ENCODE measurements around the gene PRR18. TPM values are rescaled to one million over a fixed set of nuclear protein-coding genes. Genes with fewer than 3 reads are reported as not detected.

Gene PRR18
- total and polyA plus RNA-seq, 2 of the 13 experiments (the other 11 are each of a cell fraction or from before 2014, with no cell fraction given) = 0.04 TPM

DNA sequence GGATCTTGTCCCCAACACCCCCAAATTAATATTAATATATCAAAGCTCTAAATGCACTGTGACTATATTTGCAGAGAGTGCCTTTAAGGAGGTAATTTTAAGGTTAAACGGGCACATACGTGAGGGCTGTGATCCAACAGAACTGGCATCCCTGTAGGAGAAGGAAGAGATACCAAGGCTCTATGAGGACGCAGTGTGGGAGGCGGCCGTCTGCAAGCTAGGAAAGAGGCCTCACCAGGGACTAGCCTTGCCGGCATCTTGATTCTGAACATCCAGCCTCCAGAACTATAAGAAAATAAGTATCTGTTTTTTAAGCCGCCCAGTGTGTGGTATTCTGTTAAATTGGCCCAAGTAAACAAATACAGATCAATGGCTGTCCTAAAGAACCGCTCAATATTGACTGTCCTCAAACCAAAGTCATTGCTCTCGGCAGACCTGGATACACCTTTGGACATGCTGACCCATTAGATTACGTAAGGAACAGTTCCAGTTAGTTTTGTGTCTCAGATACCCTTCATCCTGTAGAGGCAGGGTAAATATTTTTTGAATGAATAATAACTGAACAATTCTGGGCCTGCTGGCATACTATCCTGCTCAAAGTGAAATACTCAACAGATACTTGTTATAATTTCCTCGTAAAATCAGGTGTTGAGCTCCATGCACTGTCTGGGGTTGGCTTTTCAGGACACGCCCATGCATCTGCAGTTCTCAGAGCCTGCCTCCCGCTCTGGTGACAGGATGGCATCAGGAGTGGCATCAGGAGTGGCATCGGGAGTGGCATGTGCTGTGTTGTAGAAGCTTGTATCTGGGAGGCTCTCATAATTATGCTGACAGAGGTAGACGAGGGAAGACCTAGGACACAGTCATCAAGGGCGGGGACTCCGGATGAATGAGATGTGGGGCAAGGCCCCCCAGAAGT, 6.3 kb downstream of the PRR18 start (continued):
- TF ChIP-seq, protein P1, sequence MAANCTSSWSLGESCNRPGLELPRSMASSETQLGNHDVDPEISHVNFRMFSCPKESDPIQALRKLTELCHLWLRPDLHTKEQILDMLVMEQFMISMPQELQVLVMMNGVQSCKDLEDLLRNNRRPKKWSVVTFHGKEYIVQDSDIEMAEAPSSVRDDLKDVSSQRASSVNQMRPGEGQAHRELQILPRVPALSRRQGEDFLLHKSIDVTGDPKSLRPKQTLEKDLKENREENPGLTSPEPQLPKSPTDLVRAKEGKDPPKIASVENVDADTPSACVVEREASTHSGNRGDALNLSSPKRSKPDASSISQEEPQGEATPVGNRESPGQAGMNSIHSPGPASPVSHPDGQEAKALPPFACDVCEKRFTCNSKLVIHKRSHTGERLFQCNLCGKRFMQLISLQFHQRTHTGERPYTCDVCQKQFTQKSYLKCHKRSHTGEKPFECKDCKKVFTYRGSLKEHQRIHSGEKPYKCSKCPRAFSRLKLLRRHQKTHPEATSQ (CRISPR knock-in tag; IDR thresholded peaks at IDR 0.05; ENCODE audit: borderline replicate concordance) = no peak
- TF ChIP-seq JUNB (CRISPR knock-in tag; IDR thresholded peaks at IDR 0.05; ENCODE audit: borderline replicate concordance) (0 out of 2 replicates have a peak, but pooled peaks have one; percentile 51), FOXO1 (CRISPR knock-in tag; IDR thresholded peaks at IDR 0.05) (peak; percentile 69; the same call in 1 of the 2 replicates), SMYD3 (CRISPR knock-in tag; IDR thresholded peaks at IDR 0.05) (no peak), TEAD3 (CRISPR knock-in tag; optimal IDR thresholded peaks at IDR 0.05; ENCODE audit: borderline replicate concordance) (peak; percentile 61), ESRRA (CRISPR knock-in tag; IDR thresholded peaks at IDR 0.05; ENCODE audit: low read depth) (peak; percentile 59; the same call in 1 of the 2 replicates), SALL1 (CRISPR knock-in tag; IDR thresholded peaks at IDR 0.05) (peak; percentile 31; the same call in 1 of the 2 replicates), RXRA (CRISPR knock-in tag; IDR thresholded peaks at IDR 0.05) (peak; percentile 31; the same call in 1 of the 2 replicates), ZNF496 (CRISPR knock-in tag; IDR thresholded peaks at IDR 0.05; ENCODE audit: insufficient replicate concordance) (no peak), PPARG (CRISPR knock-in tag; conservative IDR thresholded peaks at IDR 0.05) (peak; percentile 69; the same call in 1 of the 2 replicates), BCL6 (CRISPR knock-in tag; IDR thresholded peaks at IDR 0.05) (peak; percentile 83), PHF8 (CRISPR knock-in tag; IDR thresholded peaks at IDR 0.05) (no peak)
- TF ChIP-seq, protein P2, sequence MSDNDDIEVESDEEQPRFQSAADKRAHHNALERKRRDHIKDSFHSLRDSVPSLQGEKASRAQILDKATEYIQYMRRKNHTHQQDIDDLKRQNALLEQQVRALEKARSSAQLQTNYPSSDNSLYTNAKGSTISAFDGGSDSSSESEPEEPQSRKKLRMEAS (IDR thresholded peaks at IDR 0.05) = 0 out of 2 replicates have a peak, but pooled peaks have one; percentile 18
- TF ChIP-seq, protein P3, sequence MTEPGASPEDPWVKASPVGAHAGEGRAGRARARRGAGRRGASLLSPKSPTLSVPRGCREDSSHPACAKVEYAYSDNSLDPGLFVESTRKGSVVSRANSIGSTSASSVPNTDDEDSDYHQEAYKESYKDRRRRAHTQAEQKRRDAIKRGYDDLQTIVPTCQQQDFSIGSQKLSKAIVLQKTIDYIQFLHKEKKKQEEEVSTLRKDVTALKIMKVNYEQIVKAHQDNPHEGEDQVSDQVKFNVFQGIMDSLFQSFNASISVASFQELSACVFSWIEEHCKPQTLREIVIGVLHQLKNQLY (CRISPR knock-in tag; IDR thresholded peaks at IDR 0.05) = 0 out of 2 replicates have a peak, but pooled peaks have one; percentile 49
- TF ChIP-seq, protein P4, sequence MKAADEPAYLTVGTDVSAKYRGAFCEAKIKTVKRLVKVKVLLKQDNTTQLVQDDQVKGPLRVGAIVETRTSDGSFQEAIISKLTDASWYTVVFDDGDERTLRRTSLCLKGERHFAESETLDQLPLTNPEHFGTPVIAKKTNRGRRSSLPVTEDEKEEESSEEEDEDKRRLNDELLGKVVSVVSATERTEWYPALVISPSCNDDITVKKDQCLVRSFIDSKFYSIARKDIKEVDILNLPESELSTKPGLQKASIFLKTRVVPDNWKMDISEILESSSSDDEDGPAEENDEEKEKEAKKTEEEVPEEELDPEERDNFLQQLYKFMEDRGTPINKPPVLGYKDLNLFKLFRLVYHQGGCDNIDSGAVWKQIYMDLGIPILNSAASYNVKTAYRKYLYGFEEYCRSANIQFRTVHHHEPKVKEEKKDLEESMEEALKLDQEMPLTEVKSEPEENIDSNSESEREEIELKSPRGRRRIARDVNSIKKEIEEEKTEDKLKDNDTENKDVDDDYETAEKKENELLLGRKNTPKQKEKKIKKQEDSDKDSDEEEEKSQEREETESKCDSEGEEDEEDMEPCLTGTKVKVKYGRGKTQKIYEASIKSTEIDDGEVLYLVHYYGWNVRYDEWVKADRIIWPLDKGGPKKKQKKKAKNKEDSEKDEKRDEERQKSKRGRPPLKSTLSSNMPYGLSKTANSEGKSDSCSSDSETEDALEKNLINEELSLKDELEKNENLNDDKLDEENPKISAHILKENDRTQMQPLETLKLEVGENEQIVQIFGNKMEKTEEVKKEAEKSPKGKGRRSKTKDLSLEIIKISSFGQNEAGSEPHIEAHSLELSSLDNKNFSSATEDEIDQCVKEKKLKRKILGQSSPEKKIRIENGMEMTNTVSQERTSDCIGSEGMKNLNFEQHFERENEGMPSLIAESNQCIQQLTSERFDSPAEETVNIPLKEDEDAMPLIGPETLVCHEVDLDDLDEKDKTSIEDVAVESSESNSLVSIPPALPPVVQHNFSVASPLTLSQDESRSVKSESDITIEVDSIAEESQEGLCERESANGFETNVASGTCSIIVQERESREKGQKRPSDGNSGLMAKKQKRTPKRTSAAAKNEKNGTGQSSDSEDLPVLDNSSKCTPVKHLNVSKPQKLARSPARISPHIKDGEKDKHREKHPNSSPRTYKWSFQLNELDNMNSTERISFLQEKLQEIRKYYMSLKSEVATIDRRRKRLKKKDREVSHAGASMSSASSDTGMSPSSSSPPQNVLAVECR (CRISPR knock-in tag; IDR thresholded peaks at IDR 0.05; ENCODE audit: borderline replicate concordance) = peak; percentile 37; the same call in 1 of the 2 replicates
- TF ChIP-seq, protein P5, sequence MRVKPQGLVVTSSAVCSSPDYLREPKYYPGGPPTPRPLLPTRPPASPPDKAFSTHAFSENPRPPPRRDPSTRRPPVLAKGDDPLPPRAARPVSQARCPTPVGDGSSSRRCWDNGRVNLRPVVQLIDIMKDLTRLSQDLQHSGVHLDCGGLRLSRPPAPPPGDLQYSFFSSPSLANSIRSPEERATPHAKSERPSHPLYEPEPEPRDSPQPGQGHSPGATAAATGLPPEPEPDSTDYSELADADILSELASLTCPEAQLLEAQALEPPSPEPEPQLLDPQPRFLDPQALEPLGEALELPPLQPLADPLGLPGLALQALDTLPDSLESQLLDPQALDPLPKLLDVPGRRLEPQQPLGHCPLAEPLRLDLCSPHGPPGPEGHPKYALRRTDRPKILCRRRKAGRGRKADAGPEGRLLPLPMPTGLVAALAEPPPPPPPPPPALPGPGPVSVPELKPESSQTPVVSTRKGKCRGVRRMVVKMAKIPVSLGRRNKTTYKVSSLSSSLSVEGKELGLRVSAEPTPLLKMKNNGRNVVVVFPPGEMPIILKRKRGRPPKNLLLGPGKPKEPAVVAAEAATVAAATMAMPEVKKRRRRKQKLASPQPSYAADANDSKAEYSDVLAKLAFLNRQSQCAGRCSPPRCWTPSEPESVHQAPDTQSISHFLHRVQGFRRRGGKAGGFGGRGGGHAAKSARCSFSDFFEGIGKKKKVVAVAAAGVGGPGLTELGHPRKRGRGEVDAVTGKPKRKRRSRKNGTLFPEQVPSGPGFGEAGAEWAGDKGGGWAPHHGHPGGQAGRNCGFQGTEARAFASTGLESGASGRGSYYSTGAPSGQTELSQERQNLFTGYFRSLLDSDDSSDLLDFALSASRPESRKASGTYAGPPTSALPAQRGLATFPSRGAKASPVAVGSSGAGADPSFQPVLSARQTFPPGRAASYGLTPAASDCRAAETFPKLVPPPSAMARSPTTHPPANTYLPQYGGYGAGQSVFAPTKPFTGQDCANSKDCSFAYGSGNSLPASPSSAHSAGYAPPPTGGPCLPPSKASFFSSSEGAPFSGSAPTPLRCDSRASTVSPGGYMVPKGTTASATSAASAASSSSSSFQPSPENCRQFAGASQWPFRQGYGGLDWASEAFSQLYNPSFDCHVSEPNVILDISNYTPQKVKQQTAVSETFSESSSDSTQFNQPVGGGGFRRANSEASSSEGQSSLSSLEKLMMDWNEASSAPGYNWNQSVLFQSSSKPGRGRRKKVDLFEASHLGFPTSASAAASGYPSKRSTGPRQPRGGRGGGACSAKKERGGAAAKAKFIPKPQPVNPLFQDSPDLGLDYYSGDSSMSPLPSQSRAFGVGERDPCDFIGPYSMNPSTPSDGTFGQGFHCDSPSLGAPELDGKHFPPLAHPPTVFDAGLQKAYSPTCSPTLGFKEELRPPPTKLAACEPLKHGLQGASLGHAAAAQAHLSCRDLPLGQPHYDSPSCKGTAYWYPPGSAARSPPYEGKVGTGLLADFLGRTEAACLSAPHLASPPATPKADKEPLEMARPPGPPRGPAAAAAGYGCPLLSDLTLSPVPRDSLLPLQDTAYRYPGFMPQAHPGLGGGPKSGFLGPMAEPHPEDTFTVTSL (CRISPR knock-in tag; IDR thresholded peaks at IDR 0.05; ENCODE audit: borderline replicate concordance) = peak; percentile 68; the same call in 1 of the 2 replicates

Measured in HepG2 (cell line).